Measurements from ENCODE around the gene THOP1.

DNA sequence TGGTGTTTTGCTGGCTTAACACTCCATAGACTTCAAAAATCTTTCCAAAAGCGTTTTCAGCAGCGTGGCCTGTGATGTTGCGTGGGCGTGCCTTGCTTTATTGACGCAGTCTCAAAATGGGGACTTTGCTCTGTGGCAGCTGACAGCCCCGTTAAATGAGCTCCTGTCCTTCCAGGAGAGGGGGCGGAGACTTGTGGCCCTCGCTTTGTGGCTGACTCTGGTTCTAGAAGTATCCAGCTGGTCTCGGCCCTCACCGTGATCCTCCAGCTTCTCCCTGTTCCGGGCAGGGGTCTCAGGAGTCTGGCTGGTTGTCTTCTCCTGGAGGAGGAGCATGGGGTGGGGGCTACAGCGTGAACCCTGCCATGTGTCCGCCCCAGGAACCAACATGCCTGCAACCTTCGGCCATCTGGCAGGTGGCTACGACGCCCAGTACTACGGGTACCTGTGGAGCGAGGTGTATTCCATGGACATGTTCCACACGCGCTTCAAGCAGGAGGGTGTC is 26.0 kb downstream of the THOP1 start:
- TF ChIP-seq, protein P1, sequence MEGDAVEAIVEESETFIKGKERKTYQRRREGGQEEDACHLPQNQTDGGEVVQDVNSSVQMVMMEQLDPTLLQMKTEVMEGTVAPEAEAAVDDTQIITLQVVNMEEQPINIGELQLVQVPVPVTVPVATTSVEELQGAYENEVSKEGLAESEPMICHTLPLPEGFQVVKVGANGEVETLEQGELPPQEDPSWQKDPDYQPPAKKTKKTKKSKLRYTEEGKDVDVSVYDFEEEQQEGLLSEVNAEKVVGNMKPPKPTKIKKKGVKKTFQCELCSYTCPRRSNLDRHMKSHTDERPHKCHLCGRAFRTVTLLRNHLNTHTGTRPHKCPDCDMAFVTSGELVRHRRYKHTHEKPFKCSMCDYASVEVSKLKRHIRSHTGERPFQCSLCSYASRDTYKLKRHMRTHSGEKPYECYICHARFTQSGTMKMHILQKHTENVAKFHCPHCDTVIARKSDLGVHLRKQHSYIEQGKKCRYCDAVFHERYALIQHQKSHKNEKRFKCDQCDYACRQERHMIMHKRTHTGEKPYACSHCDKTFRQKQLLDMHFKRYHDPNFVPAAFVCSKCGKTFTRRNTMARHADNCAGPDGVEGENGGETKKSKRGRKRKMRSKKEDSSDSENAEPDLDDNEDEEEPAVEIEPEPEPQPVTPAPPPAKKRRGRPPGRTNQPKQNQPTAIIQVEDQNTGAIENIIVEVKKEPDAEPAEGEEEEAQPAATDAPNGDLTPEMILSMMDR (IDR thresholded peaks at IDR 0.05), result no peak
- no peak for TF ChIP-seq POLR2A (IDR thresholded peaks at IDR 0.05)

All from heart left ventricle (tissue), 13 donors.